ENCODE results near the gene SMYD2. TPM values are rescaled to one million over a fixed set of nuclear protein-coding genes. Genes with fewer than 3 reads are reported as not detected.

Gene SMYD2
- total and polyA plus RNA-seq, 10 of the 15 experiments (the other 5 are each of a cell fraction or from before 2014, with no cell fraction given): 8.3 to 55.7 (median 26.4) TPM

DNA sequence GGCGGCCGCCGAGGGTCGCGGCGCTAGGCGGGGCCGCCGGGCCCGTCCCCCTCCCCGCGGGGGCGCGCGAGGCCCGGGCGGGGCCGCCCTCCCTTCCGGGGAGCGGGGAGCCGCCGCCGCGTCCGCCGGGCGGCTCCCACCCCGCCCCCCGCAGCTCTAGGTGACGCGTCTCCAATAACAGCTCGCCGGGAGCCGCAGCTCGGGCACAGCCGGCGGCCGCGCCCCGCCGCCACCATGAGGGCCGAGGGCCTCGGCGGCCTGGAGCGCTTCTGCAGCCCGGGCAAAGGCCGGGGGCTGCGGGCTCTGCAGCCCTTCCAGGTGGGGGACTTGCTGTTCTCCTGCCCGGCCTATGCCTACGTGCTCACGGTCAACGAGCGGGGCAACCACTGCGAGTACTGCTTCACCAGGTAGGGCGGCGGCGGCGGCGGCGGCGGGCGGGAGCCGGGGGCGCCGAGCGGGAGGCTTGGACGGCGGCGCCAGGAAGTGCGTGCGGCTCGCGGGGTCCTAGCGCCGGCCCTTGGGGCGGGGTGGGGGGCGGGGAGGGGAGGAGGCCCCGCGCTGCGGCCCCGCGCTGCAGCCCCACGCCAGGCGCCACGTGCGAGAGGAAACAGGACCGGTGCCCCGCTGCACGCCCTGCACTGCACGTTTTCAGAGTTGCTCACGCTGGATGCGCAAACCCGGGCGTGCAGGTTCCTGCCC is at the start of gene SMYD2 (continued):
- no peak for TF ChIP-seq ZBTB40 (IDR thresholded peaks at IDR 0.05; ENCODE audit: borderline replicate concordance)
- TF ChIP-seq SMARCA5 (IDR thresholded peaks at IDR 0.05): 0 out of 2 replicates have a peak, but pooled peaks have one; percentile 55
- TF ChIP-seq KDM1A (IDR thresholded peaks at IDR 0.05; ENCODE audit: borderline replicate concordance): no peak
- no peak for TF ChIP-seq GABPA (IDR thresholded peaks at IDR 0.05; ENCODE audit: low read depth)
- TF ChIP-seq ZNF384 (IDR thresholded peaks at IDR 0.05; ENCODE audit: borderline replicate concordance, low read depth, low read length): no peak
- TF ChIP-seq, protein P1, sequence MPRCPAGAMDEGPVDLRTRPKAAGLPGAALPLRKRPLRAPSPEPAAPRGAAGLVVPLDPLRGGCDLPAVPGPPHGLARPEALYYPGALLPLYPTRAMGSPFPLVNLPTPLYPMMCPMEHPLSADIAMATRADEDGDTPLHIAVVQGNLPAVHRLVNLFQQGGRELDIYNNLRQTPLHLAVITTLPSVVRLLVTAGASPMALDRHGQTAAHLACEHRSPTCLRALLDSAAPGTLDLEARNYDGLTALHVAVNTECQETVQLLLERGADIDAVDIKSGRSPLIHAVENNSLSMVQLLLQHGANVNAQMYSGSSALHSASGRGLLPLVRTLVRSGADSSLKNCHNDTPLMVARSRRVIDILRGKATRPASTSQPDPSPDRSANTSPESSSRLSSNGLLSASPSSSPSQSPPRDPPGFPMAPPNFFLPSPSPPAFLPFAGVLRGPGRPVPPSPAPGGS (IDR thresholded peaks at IDR 0.05; ENCODE audit: borderline replicate concordance, insufficient read depth, low read depth, low read length, poor library complexity, severe bottlenecking): no peak
- no peak for TF ChIP-seq FOXK2 (IDR thresholded peaks at IDR 0.05)
- no peak for TF ChIP-seq NFYA (IDR thresholded peaks at IDR 0.05; ENCODE audit: borderline replicate concordance, low read depth, low read length)
- no peak for TF ChIP-seq EP300 (IDR thresholded peaks at IDR 0.05; ENCODE audit: borderline replicate concordance in 1 of 2, control insufficient read depth in 1 of 2, low read depth in 2 of 2, low read length in 2 of 2)
- no peak for TF ChIP-seq KLF5 (IDR thresholded peaks at IDR 0.05; ENCODE audit: partially characterized antibody)
- TF ChIP-seq, protein P2, sequence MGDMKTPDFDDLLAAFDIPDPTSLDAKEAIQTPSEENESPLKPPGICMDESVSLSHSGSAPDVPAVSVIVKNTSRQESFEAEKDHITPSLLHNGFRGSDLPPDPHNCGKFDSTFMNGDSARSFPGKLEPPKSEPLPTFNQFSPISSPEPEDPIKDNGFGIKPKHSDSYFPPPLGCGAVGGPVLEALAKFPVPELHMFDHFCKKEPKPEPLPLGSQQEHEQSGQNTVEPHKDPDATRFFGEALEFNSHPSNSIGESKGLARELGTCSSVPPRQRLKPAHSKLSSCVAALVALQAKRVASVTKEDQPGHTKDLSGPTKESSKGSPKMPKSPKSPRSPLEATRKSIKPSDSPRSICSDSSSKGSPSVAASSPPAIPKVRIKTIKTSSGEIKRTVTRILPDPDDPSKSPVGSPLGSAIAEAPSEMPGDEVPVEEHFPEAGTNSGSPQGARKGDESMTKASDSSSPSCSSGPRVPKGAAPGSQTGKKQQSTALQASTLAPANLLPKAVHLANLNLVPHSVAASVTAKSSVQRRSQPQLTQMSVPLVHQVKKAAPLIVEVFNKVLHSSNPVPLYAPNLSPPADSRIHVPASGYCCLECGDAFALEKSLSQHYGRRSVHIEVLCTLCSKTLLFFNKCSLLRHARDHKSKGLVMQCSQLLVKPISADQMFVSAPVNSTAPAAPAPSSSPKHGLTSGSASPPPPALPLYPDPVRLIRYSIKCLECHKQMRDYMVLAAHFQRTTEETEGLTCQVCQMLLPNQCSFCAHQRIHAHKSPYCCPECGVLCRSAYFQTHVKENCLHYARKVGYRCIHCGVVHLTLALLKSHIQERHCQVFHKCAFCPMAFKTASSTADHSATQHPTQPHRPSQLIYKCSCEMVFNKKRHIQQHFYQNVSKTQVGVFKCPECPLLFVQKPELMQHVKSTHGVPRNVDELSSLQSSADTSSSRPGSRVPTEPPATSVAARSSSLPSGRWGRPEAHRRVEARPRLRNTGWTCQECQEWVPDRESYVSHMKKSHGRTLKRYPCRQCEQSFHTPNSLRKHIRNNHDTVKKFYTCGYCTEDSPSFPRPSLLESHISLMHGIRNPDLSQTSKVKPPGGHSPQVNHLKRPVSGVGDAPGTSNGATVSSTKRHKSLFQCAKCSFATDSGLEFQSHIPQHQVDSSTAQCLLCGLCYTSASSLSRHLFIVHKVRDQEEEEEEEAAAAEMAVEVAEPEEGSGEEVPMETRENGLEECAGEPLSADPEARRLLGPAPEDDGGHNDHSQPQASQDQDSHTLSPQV (IDR thresholded peaks at IDR 0.05): no peak
- TF ChIP-seq ZBTB33 (IDR thresholded peaks at IDR 0.05): no peak
- TF ChIP-seq POLR2A (IDR thresholded peaks at IDR 0.05; ENCODE audit: low read depth, low read length): peak; percentile 75
- no peak for TF ChIP-seq CREM (IDR thresholded peaks at IDR 0.05; ENCODE audit: low read depth)
- no peak for TF ChIP-seq SREBF1 (IDR thresholded peaks at IDR 0.05; ENCODE audit: low read length)
- TF ChIP-seq BACH1 (IDR thresholded peaks at IDR 0.05; ENCODE audit: borderline replicate concordance): no peak
- no peak for TF ChIP-seq BMI1 (IDR thresholded peaks at IDR 0.05; ENCODE audit: borderline replicate concordance)
- no peak for TF ChIP-seq ZNF24 (IDR thresholded peaks at IDR 0.05)
- no peak for TF ChIP-seq EED (IDR thresholded peaks at IDR 0.05; ENCODE audit: low read depth)

All from GM12878 (cell line).